ENCODE data around the gene DYNC1I1. TPM values are rescaled to one million over a fixed set of nuclear protein-coding genes. Genes with fewer than 3 reads are reported as not detected.

DYNC1I1 gene
- total and polyA plus RNA-seq, 8 donors, result 1.6 to 16.0 (median 9.6) TPM

DNA sequence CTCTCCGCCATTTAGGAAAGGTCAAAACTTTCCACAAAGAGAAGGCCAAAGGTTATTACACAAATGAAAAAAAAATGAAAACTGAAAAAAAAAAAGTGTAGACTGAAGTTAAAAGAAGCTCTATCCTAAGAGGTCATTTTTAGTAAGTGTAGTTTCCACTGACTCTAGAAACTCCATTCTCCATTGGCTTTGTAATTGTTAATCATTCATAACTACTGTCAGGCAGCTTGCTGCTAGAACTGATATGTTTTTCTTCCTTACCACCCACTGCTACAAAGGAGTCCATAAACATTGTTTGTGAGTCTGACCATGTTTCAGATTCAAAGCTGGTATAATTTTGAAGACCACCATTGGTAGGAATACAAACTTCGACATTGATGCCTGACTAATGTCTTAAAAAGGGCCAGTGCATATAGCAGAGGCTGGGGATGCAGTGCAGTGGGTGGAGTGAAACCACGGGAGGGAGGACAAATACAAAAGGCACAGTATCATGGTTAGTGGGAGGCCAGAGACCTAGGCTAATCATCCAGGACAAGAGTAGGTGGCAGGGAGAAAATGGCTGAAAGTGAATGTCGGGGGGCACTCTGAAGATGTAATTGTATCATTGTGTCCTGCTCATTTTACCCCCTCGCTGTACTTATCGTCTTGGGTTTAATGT is 16.9 kb upstream of the DYNC1I1 start:
- no peak for TF ChIP-seq CTCF (IDR thresholded peaks at IDR 0.05)
- no peak for ATAC-seq

DNA sequence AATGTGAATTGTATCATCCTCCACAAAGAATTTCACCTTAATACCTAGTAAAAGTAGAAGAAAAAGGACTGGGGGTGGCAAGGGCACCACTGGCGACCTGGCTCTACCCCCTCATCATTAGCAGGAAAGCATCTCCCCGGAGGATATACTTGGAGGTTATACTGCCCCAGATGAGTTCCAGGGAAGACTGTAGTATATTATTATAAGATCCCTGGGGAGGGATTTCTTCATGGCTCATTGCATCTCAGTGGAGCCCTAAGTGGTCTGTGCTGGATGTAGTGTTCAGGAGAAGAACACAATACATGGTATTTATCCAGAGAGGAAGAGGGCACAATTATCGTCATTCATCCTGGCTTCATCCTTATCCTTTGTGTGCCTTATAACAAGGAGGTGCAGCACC is 14.2 kb upstream of the DYNC1I1 start:
- TF ChIP-seq CTCF (IDR thresholded peaks at IDR 0.05), result no peak
- DNase-seq (no peak), ATAC-seq (no peak)
- no peaks in the 10 kb centered on the region for H3K9me3 ChIP-seq
- H3K4me3 ChIP-seq, result no peak overlapping the region
- H3K36me3 ChIP-seq, result no peaks in the 10 kb centered on the region
- no peaks in the 10 kb centered on the region for H3K27me3 ChIP-seq
- H3K27ac ChIP-seq, result no peak overlapping the region
- no peaks in the 10 kb centered on the region for H3K4me1 ChIP-seq
- intact Hi-C loops (cut with DNase I), result no loop called here

More for the DNA sequence above, 16.9 kb upstream of the DYNC1I1 start:
- Histone ChIP-seq H3K4me3 (no peak overlapping the region), H3K9me3 (no peaks in the 10 kb centered on the region), H3K4me1 (no peaks in the 10 kb centered on the region), H3K27me3 (no peaks in the 10 kb centered on the region), H3K27ac (no peak overlapping the region), H3K36me3 (no peaks in the 10 kb centered on the region)
- DNase-seq, result no peak
- intact Hi-C loops (cut with DNase I), result no loop called here

- Histone ChIP-seq H3K36me3 (no peaks in the 10 kb centered on the region), H3K27me3 (no peaks in the 10 kb centered on the region), H3K27ac (no peak overlapping the region), H3K4me1 (no peaks in the 10 kb centered on the region), H3K9me3 (no peaks in the 10 kb centered on the region), H3K4me3 (no peak overlapping the region)
- DNase-seq (no peak), ATAC-seq (no peak)
- TF ChIP-seq CTCF (IDR thresholded peaks at IDR 0.05), result no peak
- intact Hi-C loops (cut with DNase I), result no loop called here
Measured at GRCh38 chr7:95766086-95766485, 6.3 kb upstream of the DYNC1I1 start.

DNA sequence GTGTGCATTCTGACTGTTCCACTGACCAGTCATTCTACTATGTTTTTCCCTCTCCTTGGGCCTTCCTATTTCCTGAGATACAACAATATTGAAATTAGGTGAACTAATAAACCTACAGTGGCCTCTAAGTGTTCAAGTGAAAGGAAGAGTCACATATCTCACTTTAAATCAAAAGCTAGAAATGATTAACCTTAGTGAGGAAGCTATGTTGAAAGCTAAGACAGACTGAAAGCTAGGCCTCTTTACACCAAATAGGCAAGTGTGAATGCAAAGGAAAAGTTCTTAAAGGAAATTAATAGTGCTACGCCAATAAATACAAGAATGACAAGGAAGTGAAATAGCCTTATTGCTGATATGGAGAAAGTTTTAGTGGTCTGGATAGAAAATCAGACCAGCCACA is 5.7 kb upstream of the DYNC1I1 start:
- ATAC-seq (no peak), DNase-seq (no peak)
- Histone ChIP-seq H3K4me3 (no peak overlapping the region), H3K9me3 (no peaks in the 10 kb centered on the region), H3K4me1 (no peaks in the 10 kb centered on the region), H3K27ac (no peak overlapping the region), H3K27me3 (no peaks in the 10 kb centered on the region), H3K36me3 (no peaks in the 10 kb centered on the region)
- no peak for TF ChIP-seq CTCF (IDR thresholded peaks at IDR 0.05)
- intact Hi-C loops (cut with DNase I), result no loop called here

DNA sequence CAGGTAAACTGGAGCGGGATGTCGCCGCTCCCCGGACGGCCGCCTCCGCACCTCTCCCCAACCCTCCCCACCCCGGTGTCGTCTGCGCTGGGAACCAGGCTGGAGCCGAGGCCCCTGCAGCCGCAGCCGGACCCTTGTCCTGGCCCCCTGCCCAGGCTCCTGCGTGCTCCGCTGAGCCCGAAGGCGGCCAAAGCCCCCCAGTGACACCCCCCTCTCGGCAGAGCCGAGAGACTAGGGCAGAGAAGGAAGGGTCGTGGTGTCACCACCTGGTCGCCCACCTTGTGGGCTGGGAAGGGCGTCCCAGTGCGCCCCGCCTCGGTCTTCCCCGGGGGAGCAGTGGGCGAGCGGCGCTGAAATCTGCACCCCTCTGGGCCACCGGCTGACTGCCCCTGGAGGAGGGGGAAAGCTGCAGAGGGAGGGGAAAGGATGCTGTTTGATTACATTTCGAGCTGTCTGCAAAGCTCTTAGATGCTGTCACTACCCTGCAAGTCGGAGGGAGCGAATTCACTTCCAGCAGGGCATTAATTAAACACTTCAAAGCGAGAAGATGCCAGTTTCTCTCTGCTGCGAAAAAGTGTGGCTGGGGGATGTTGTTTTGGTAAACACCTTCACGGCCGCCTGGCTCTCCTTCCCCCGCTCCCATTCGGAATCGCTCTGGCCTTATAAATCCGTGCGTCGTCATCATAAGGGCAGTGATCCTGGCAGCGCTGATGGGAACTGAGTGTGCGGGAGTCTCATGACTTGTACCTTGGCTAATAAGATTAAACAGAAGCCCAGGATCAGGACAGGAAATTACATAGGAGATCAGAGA is 622 bp downstream of the DYNC1I1 start:
- ATAC-seq (peak; percentile 14), DNase-seq (peak in 1 of 4 donors; percentile 17)
- peak overlapping the region in 1 of 2 donors; percentile 8 for H3K27ac ChIP-seq

More for the DNA sequence above, 622 bp downstream of the DYNC1I1 start:
- Histone ChIP-seq H3K9me3 (no peaks in the 10 kb centered on the region), H3K27me3 (peaks cover 4 to 15% of the 10 kb centered on the region in 2 donors), H3K36me3 (no peaks in the 10 kb centered on the region), H3K4me3 (peak overlapping the region; percentile 54 to 72), H3K4me1 (peaks cover 0 to 5% of the 10 kb centered on the region in 2 donors)
- intact Hi-C loops (cut with DNase I), result no loop called here
- TF ChIP-seq CTCF (IDR thresholded peaks at IDR 0.05), result no peak
